Panc1 (cell line): ENCODE data around the gene LRP2. TPM values are rescaled to one million over a fixed set of nuclear protein-coding genes. Genes with fewer than 3 reads are reported as not detected.

Source experiments
- ATAC-seq: fragments of 200-7000 bp; cut with Tn5 transposase; 2 replicates; pipeline ENCODE4 v1.9.1; 2020; ENCODE audit warnings: mild to moderate bottlenecking, moderate library complexity
- BruUV-seq: library from RNA; stranded (reverse); fragments of 400-500 nt; replicated peaks from 2 replicates; lab custom pipeline; 2021; lab: Mats Ljungman, UMichigan
- CTCF ChIA-PET: fragments of 300-600 bp; sonication (Branson Sonifier 250); formaldehyde crosslinking; loops from one replicate; lab custom pipeline; 2022; ENCODE audit warnings: antibody characterized with exemption; lab: Charles Lee
- POLR2A ChIA-PET: fragments of 300-600 bp; sonication (Branson Sonifier 250); formaldehyde crosslinking; loops from one replicate; lab custom pipeline; 2022; ENCODE audit warnings: antibody characterized with exemption; lab: Charles Lee
- DNase-seq: peaks from one replicate; pipeline ENCODE4 v3.0.0-alpha.2; 2010; ENCODE audit warnings: low read depth, low spot score
- H3K27ac ChIP-seq: 2 replicates; pipeline ENCODE4 v1.5.1; 2011; ENCODE audit warnings: mild to moderate bottlenecking, low read length, inconsistent platforms
- H3K27me3 ChIP-seq: fragments of 200-500 bp; sonication (Bioruptor generic); 2 replicates; pipeline ENCODE4 v1.6.0; 2014; ENCODE audit warnings: low read length, inconsistent platforms; ENCODE audit not compliant: control insufficient read depth, insufficient read depth
- H3K36me3 ChIP-seq: fragments of 200-500 bp; sonication (Bioruptor generic); 2 replicates; pipeline ENCODE4 v1.5.1; 2014; ENCODE audit warnings: inconsistent platforms, mild to moderate bottlenecking, low read length, moderate library complexity; ENCODE audit not compliant: control insufficient read depth, insufficient read depth
- H3K4me1 ChIP-seq: 2 replicates; pipeline ENCODE4 v1.5.1; 2011; ENCODE audit warnings: inconsistent platforms, mild to moderate bottlenecking, low read length, moderate library complexity; ENCODE audit not compliant: control insufficient read depth, insufficient read depth
- H3K4me3 ChIP-seq, 2 experiments: 2 replicates each; pipeline ENCODE4 v1.5.1; 2011 to 2012; ENCODE audit warnings: low read depth in 2 of 2, low read length in 2 of 2, mild to moderate bottlenecking in 2 of 2, inconsistent platforms in 1 of 2, moderate library complexity in 1 of 2
- H3K9me3 ChIP-seq: fragments of 200-500 bp; sonication (Bioruptor generic); 2 replicates; pipeline ENCODE4 v1.5.1; 2014; ENCODE audit warnings: low read depth, mild to moderate bottlenecking, inconsistent platforms, low read length, moderate library complexity; ENCODE audit not compliant: control insufficient read depth, insufficient read depth
- POLR2AphosphoS5 ChIP-seq: IDR thresholded peaks from 2 replicates; pipeline ENCODE4 v1.6.1; 2012; ENCODE audit warnings: mild to moderate bottlenecking, low read depth, low read length, moderate library complexity
- SIN3A ChIP-seq: IDR thresholded peaks from 2 replicates; pipeline ENCODE4 v1.6.1; 2012; ENCODE audit warnings: low read depth, mild to moderate bottlenecking, low read length, moderate library complexity, borderline replicate concordance; ENCODE audit not compliant: insufficient read depth
- TCF7L2 ChIP-seq: IDR thresholded peaks from 2 replicates; pipeline ENCODE4 v1.6.1; 2011; ENCODE audit warnings: mild to moderate bottlenecking, low read depth, low read length, inconsistent platforms
- in situ Hi-C: cut with HindIII; loops from 2 replicates; pipeline ENCODE4 v1.10.0; 2016; ENCODE audit warnings: low sequenced_read_pairs, low pct_unique_long_range_greater_than_20kb
- intact Hi-C: fragments of 100-400 bp; cut with micrococcal nuclease; formaldehyde crosslinking; loops from one replicate; pipeline ENCODE4 v1.10.0; 2022; ENCODE audit not compliant: unreplicated experiment
- total RNA-seq: library from RNA; stranded (reverse); gene quantifications from one replicate; pipeline ENCODE4 v1.2.1, GENCODE V29; 2021; ENCODE audit not compliant: unreplicated experiment
- TF ChIP-seq, protein P1 (sequence below): fragments of 450-650 bp; IDR thresholded peaks from 2 replicates; pipeline ENCODE4 v1.5.1; 2017; ENCODE audit warnings: mild to moderate bottlenecking
- TF ChIP-seq, protein P2 (sequence below), 2 experiments: IDR thresholded peaks; 2 replicates each; pipeline ENCODE4 v1.6.1; 2011 to 2012; ENCODE audit warnings: low read depth in 2 of 2, control low read depth in 1 of 2, low read length in 1 of 2, mild to moderate bottlenecking in 1 of 2, moderate library complexity in 1 of 2; ENCODE audit not compliant: insufficient read depth in 1 of 2

Gene LRP2
- total RNA-seq, 1 experiment from 2014 or later: 0.10 TPM

DNA sequence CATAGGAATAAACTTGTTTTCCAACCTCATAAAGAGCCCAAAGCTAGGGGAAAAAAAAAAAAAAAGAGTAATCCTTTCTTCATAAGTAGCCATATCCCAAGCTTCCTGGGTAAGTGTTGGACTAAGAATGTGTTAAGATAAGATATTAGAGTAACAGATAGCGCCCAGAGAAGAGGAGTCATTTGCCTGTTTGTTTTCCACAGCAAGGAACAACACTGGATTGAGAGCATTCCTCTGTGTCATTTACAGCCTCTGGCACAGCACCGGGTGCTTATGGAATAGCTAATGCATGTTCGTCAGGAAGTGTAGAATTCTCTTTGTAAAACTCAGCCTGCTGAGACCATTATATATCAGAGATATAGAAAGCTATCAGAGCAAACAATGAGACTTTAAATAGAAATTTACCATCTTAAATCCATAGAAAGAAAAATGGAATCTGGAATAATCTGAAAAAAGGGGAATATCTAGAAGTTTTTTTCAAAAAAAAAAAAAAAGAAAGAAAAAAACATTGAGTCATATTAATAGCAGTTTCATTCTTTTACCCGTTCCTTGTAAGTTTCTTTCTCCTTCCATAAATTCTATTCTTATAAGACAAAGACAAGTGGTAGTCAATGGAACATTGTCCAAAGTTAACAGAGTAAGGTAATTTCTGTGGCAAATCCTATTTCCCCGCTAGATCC lies 37.6 kb downstream of the LRP2 start:
- DNase-seq (no peak), ATAC-seq (no peak)
- H3K4me3 ChIP-seq: no peak overlapping the region
- peaks cover 2% of the 10 kb centered on the region; the same call in 1 of the 2 replicates for H3K27me3 ChIP-seq
- intact Hi-C loops: no loop called here
- TF ChIP-seq, protein P1, sequence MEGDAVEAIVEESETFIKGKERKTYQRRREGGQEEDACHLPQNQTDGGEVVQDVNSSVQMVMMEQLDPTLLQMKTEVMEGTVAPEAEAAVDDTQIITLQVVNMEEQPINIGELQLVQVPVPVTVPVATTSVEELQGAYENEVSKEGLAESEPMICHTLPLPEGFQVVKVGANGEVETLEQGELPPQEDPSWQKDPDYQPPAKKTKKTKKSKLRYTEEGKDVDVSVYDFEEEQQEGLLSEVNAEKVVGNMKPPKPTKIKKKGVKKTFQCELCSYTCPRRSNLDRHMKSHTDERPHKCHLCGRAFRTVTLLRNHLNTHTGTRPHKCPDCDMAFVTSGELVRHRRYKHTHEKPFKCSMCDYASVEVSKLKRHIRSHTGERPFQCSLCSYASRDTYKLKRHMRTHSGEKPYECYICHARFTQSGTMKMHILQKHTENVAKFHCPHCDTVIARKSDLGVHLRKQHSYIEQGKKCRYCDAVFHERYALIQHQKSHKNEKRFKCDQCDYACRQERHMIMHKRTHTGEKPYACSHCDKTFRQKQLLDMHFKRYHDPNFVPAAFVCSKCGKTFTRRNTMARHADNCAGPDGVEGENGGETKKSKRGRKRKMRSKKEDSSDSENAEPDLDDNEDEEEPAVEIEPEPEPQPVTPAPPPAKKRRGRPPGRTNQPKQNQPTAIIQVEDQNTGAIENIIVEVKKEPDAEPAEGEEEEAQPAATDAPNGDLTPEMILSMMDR: no peak
- TF ChIP-seq, protein P2, sequence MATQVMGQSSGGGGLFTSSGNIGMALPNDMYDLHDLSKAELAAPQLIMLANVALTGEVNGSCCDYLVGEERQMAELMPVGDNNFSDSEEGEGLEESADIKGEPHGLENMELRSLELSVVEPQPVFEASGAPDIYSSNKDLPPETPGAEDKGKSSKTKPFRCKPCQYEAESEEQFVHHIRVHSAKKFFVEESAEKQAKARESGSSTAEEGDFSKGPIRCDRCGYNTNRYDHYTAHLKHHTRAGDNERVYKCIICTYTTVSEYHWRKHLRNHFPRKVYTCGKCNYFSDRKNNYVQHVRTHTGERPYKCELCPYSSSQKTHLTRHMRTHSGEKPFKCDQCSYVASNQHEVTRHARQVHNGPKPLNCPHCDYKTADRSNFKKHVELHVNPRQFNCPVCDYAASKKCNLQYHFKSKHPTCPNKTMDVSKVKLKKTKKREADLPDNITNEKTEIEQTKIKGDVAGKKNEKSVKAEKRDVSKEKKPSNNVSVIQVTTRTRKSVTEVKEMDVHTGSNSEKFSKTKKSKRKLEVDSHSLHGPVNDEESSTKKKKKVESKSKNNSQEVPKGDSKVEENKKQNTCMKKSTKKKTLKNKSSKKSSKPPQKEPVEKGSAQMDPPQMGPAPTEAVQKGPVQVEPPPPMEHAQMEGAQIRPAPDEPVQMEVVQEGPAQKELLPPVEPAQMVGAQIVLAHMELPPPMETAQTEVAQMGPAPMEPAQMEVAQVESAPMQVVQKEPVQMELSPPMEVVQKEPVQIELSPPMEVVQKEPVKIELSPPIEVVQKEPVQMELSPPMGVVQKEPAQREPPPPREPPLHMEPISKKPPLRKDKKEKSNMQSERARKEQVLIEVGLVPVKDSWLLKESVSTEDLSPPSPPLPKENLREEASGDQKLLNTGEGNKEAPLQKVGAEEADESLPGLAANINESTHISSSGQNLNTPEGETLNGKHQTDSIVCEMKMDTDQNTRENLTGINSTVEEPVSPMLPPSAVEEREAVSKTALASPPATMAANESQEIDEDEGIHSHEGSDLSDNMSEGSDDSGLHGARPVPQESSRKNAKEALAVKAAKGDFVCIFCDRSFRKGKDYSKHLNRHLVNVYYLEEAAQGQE (IDR thresholded peaks at IDR 0.05; ENCODE audit: insufficient read depth in 1 of 2, low read depth in 2 of 2, low read length in 1 of 2): no peak
- TF ChIP-seq POLR2AphosphoS5 (no peak), SIN3A (no peak), TCF7L2 (no peak)
- no peak overlapping the region for H3K27ac ChIP-seq
- H3K9me3 ChIP-seq: no peaks in the 10 kb centered on the region
- no peaks in the 10 kb centered on the region for H3K4me1 ChIP-seq
- no TSS peak for BruUV-seq
- in situ Hi-C loops: no loop called here
- ChIA-PET POLR2A (no interaction called here), CTCF (no interaction called here)
- H3K36me3 ChIP-seq: no peaks in the 10 kb centered on the region

DNA sequence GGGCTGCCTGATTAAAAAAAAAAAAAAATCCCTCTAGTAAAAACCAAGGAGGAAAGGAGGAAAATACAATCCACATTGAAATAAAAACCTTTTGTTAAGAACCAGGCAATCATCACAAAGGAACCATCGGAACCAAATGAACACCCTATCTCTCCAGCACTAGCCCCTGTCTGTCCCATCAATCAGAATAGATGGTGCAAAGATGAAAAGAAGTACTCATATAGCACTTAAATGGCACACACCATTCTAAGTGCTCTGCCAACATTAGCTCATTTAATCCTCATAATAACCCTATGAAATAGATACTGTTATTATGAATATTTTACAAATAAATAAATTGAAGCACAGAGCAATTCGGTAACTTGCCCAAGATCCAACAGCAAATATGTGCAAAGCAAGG lies 38.5 kb downstream of the LRP2 start:
- no peaks in the 10 kb centered on the region for H3K9me3 ChIP-seq
- DNase-seq (no peak), ATAC-seq (no peak)
- TF ChIP-seq TCF7L2 (no peak), SIN3A (no peak), POLR2AphosphoS5 (no peak)
- TF ChIP-seq, protein P2 (IDR thresholded peaks at IDR 0.05; ENCODE audit: insufficient read depth in 1 of 2, low read depth in 2 of 2, low read length in 1 of 2): no peak
- TF ChIP-seq, protein P1: no peak
- H3K27me3 ChIP-seq: peaks cover 2% of the 10 kb centered on the region; the same call in 1 of the 2 replicates
- no TSS peak for BruUV-seq
- ChIA-PET POLR2A (interaction anchor here (0.7 kb wide), 2 partner anchors 629 to 1041 kb away, joined by 4 to 5 read pairs; no protein-coding TSS in a partner anchor), CTCF (no interaction called here)
- H3K36me3 ChIP-seq: no peaks in the 10 kb centered on the region
- H3K27ac ChIP-seq: no peak overlapping the region
- intact Hi-C loops (no loop called here), in situ Hi-C loops (no loop called here)
- H3K4me3 ChIP-seq: no peak overlapping the region
- H3K4me1 ChIP-seq: no peaks in the 10 kb centered on the region
